ENCODE data around the gene CELSR1. TPM values are rescaled to one million over a fixed set of nuclear protein-coding genes. Genes with fewer than 3 reads are reported as not detected.

Gene CELSR1
- total and polyA plus RNA-seq, 2 of the 13 experiments (the other 11 are each of a cell fraction or from before 2014, with no cell fraction given), result 0.78 to 1.8 TPM

GRCh38 chr22:46355369-46355995 is 181.9 kb downstream of the CELSR1 start (continued):
- TF ChIP-seq, protein P1, sequence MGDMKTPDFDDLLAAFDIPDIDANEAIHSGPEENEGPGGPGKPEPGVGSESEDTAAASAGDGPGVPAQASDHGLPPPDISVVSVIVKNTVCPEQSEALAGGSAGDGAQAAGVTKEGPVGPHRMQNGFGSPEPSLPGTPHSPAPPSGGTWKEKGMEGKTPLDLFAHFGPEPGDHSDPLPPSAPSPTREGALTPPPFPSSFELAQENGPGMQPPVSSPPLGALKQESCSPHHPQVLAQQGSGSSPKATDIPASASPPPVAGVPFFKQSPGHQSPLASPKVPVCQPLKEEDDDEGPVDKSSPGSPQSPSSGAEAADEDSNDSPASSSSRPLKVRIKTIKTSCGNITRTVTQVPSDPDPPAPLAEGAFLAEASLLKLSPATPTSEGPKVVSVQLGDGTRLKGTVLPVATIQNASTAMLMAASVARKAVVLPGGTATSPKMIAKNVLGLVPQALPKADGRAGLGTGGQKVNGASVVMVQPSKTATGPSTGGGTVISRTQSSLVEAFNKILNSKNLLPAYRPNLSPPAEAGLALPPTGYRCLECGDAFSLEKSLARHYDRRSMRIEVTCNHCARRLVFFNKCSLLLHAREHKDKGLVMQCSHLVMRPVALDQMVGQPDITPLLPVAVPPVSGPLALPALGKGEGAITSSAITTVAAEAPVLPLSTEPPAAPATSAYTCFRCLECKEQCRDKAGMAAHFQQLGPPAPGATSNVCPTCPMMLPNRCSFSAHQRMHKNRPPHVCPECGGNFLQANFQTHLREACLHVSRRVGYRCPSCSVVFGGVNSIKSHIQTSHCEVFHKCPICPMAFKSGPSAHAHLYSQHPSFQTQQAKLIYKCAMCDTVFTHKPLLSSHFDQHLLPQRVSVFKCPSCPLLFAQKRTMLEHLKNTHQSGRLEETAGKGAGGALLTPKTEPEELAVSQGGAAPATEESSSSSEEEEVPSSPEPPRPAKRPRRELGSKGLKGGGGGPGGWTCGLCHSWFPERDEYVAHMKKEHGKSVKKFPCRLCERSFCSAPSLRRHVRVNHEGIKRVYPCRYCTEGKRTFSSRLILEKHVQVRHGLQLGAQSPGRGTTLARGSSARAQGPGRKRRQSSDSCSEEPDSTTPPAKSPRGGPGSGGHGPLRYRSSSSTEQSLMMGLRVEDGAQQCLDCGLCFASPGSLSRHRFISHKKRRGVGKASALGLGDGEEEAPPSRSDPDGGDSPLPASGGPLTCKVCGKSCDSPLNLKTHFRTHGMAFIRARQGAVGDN (CRISPR knock-in tag; IDR thresholded peaks at IDR 0.05), result peak; percentile 40; the same call in 1 of the 2 replicates
- TF ChIP-seq ZNF12 (CRISPR knock-in tag; IDR thresholded peaks at IDR 0.05) (no peak), ZNF441 (CRISPR knock-in tag; IDR thresholded peaks at IDR 0.05; ENCODE audit: borderline replicate concordance) (no peak), ZFP90 (CRISPR knock-in tag; IDR thresholded peaks at IDR 0.05; ENCODE audit: borderline replicate concordance) (no peak), ZNF530 (CRISPR knock-in tag; IDR thresholded peaks at IDR 0.05; ENCODE audit: low read depth) (no peak), GLI4 (CRISPR knock-in tag; IDR thresholded peaks at IDR 0.05; ENCODE audit: borderline replicate concordance) (no peak), ZNF616 (CRISPR knock-in tag; IDR thresholded peaks at IDR 0.05; ENCODE audit: low read depth) (no peak), TCF7L2 (IDR thresholded peaks at IDR 0.05; ENCODE audit: low read depth, low read length) (no peak), ZNF329 (CRISPR knock-in tag; IDR thresholded peaks at IDR 0.05; ENCODE audit: low read depth) (no peak), NCOA2 (CRISPR knock-in tag; IDR thresholded peaks at IDR 0.05) (0 out of 2 replicates have a peak, but pooled peaks have one; percentile 11), ZNF383 (CRISPR knock-in tag; IDR thresholded peaks at IDR 0.05; ENCODE audit: borderline replicate concordance) (no peak), NR2F6 (IDR thresholded peaks at IDR 0.05) (no peak), NR2F6 (CRISPR knock-in tag; IDR thresholded peaks at IDR 0.05) (no peak), ZNF577 (CRISPR knock-in tag; IDR thresholded peaks at IDR 0.05; ENCODE audit: borderline replicate concordance, low read depth) (no peak), SNAI1 (CRISPR knock-in tag; IDR thresholded peaks at IDR 0.05; ENCODE audit: borderline replicate concordance) (no peak), HDAC6 (IDR thresholded peaks at IDR 0.05; ENCODE audit: low read depth, low read length) (no peak), DZIP1 (CRISPR knock-in tag; IDR thresholded peaks at IDR 0.05) (no peak), ZNF256 (CRISPR knock-in tag; conservative IDR thresholded peaks at IDR 0.05) (no peak), HNF4A (CRISPR knock-in tag; IDR thresholded peaks at IDR 0.05) (no peak), MTERF4 (CRISPR knock-in tag; IDR thresholded peaks at IDR 0.05) (no peak), ZNF160 (CRISPR knock-in tag; IDR thresholded peaks at IDR 0.05) (no peak), ZFP62 (CRISPR knock-in tag; IDR thresholded peaks at IDR 0.05) (no peak)
- TF ChIP-seq, protein P2, sequence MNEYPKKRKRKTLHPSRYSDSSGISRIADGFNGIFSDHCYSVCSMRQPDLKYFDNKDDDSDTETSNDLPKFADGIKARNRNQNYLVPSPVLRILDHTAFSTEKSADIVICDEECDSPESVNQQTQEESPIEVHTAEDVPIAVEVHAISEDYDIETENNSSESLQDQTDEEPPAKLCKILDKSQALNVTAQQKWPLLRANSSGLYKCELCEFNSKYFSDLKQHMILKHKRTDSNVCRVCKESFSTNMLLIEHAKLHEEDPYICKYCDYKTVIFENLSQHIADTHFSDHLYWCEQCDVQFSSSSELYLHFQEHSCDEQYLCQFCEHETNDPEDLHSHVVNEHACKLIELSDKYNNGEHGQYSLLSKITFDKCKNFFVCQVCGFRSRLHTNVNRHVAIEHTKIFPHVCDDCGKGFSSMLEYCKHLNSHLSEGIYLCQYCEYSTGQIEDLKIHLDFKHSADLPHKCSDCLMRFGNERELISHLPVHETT (CRISPR knock-in tag; conservative IDR thresholded peaks at IDR 0.05), result no peak
